Tibial nerve (tissue), 4 donors: Measurements from ENCODE around the gene PAPOLG. TPM values are rescaled to one million over a fixed set of nuclear protein-coding genes. Genes with fewer than 3 reads are reported as not detected.
A peak's percentile ranks its signal among the peaks of the same experiment; 100 is the strongest.

Experiments
- DNase-seq, 2 donors: peaks; one replicate each; pipeline ENCODE4 v3.0.0-alpha.2; 2019; ENCODE audit warnings: low spot score in 2 of 2
- H3K27ac ChIP-seq, 4 donors: fragments of 200-600 bp; sonication (generic) in 3 of 4; one replicate each; pipeline ENCODE4 v1.5.1; 2017 to 2019; ENCODE audit warnings: mild to moderate bottlenecking in 1 of 4
- H3K27me3 ChIP-seq, 2 donors: fragments of 200-600 bp; sonication (generic) in 1 of 2; one replicate each; pipeline versions ENCODE4 v1.5.1 to v1.6.0; 2017 to 2019
- H3K36me3 ChIP-seq, 3 donors: fragments of 200-600 bp; sonication (generic); one replicate each; pipeline ENCODE4 v1.5.1; 2018 to 2019
- H3K4me1 ChIP-seq, 4 donors: fragments of 200-600 bp; sonication (generic) in 3 of 4; one replicate each; pipeline ENCODE4 v1.5.1; 2017 to 2019
- H3K4me3 ChIP-seq, 4 donors: fragments of 200-600 bp; sonication (generic) in 3 of 4; one replicate each; pipeline ENCODE4 v1.5.1; 2017 to 2019; ENCODE audit warnings: mild to moderate bottlenecking in 1 of 4, moderate library complexity in 1 of 4
- H3K9me3 ChIP-seq, 4 donors: fragments of 200-600 bp; sonication (generic) in 3 of 4; one replicate each; pipeline ENCODE4 v1.5.1; 2017 to 2019
- EP300 ChIP-seq, 2 donors: sonication (generic); formaldehyde crosslinking; IDR thresholded peaks; one replicate each; pipeline ENCODE4 v1.6.1; 2017; ENCODE audit warnings: antibody characterized with exemption in 2 of 2, mild to moderate bottlenecking in 1 of 2
- POLR2A ChIP-seq, 2 donors: fragments of 450-650 bp; IDR thresholded peaks; one replicate each; pipeline ENCODE4 v1.6.1; 2017; ENCODE audit warnings: antibody characterized with exemption in 2 of 2, mild to moderate bottlenecking in 2 of 2, moderate library complexity in 2 of 2
- WGBS, 2 donors: methylation state at CpG; one replicate each; pipeline ENCODE4 v1.1.5; 2018; 5-methylcytosine and 5-hydroxymethylcytosine counted together
- total RNA-seq, 4 donors: library from RNA; depleted of rRNA; stranded (reverse); fragments of >200 nt; gene quantifications; one replicate each; pipeline ENCODE4 v1.1.0, GENCODE V29; 2016
- TF ChIP-seq, protein P1 (sequence below), 5 experiments: fragments of 200-600 bp in 3 of 5; fragments of 450-650 bp in 2 of 5; sonication (generic) in 3 of 5; IDR thresholded peaks; one replicate each; pipeline ENCODE4 v1.5.1; 2016 to 2019; ENCODE audit warnings: antibody characterized with exemption in 5 of 5, mild to moderate bottlenecking in 3 of 5, moderate library complexity in 2 of 5

PAPOLG gene
- total RNA-seq, 4 donors from 2014 or later, result 12.9 to 18.4 (median 14.8) TPM

DNA sequence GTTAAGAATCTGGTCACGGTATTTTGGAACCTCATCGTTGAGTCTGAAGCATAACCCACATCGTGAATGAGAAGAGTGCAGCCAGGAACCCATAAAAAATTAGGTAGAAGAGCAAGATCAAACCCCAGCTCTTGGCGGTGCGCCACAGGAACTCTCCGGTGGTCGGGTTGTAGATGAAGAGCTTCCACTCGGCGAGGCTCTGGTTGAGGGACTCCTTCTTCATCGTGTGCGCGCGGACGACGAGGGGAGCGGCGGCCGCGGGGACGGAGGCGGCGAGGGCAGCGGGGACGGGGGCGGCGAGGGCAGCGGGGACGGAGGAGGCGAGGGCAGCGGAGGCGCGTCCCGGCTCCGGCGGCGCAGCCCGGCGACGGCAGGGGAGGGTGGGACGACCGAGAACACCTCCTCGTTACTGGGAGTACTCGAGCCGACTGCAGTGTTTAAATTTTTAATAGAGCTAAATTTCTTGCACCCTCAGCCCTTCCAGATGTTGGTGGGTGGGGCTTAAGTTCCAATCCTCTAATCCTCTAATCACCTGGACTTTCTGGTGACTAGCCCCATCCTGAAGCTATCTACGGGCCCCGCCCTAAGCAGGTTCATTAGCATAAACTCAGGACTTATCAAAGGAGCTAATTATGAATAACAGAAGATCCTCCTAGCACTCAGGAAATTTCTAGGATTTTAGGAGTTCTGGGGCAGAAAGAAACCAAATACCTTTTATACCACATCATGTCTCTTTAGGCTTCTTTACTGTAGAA is 20.4 kb upstream of the PAPOLG start:
- no peak overlapping the region for H3K27ac ChIP-seq
- WGBS, 2 donors, result 0 to 3% methylated on average over 28 to 31 of the region's 46 CpGs

DNA sequence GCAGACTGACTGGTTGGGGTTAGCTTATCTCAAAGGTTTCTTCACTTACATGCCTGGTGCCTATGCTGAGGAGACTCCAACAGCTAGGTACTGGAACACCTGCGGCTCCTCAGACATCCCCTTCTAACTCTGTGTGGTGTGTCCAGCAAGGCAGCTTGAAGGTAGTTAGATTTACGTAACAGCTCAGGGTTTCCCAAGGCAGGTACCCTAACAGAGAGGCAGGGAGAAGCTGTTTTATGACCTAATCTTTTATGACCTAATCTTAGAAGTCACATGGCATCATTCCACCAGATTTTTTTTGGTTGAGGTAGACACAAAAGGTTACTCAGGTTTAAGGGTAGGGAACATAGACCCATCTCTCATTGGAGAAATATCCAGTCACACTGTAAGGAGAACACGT is 17.4 kb upstream of the PAPOLG start:
- Histone ChIP-seq H3K36me3 (no peaks in the 10 kb centered on the region), H3K9me3 (no peaks in the 10 kb centered on the region), H3K27ac (no peak overlapping the region), H3K4me3 (no peak overlapping the region), H3K4me1 (peaks cover 0 to 7% (median 0%) of the 10 kb centered on the region in 4 donors), H3K27me3 (peaks cover 0 to 13% of the 10 kb centered on the region in 2 donors)
- 85 to 92% methylated on average over 3 of the region's 3 CpGs for WGBS, 2 donors
- DNase-seq, result no peak
- TF ChIP-seq EP300 (IDR thresholded peaks at IDR 0.05) (no peak), POLR2A (IDR thresholded peaks at IDR 0.05) (no peak)
- TF ChIP-seq, protein P1, sequence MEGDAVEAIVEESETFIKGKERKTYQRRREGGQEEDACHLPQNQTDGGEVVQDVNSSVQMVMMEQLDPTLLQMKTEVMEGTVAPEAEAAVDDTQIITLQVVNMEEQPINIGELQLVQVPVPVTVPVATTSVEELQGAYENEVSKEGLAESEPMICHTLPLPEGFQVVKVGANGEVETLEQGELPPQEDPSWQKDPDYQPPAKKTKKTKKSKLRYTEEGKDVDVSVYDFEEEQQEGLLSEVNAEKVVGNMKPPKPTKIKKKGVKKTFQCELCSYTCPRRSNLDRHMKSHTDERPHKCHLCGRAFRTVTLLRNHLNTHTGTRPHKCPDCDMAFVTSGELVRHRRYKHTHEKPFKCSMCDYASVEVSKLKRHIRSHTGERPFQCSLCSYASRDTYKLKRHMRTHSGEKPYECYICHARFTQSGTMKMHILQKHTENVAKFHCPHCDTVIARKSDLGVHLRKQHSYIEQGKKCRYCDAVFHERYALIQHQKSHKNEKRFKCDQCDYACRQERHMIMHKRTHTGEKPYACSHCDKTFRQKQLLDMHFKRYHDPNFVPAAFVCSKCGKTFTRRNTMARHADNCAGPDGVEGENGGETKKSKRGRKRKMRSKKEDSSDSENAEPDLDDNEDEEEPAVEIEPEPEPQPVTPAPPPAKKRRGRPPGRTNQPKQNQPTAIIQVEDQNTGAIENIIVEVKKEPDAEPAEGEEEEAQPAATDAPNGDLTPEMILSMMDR (IDR thresholded peaks at IDR 0.05), result no peak

More for the DNA sequence above, 20.4 kb upstream of the PAPOLG start:
- DNase-seq, result no peak
- H3K9me3 ChIP-seq, result no peaks in the 10 kb centered on the region
- H3K27me3 ChIP-seq, result peaks cover 0 to 13% of the 10 kb centered on the region in 2 donors
- peaks cover 0 to 7% (median 0%) of the 10 kb centered on the region in 4 donors for H3K4me1 ChIP-seq
- no peaks in the 10 kb centered on the region for H3K36me3 ChIP-seq
- peak overlapping the region; percentile 4 to 47 (median 24) for H3K4me3 ChIP-seq
- TF ChIP-seq POLR2A (IDR thresholded peaks at IDR 0.05) (no peak), EP300 (IDR thresholded peaks at IDR 0.05) (no peak)

DNA sequence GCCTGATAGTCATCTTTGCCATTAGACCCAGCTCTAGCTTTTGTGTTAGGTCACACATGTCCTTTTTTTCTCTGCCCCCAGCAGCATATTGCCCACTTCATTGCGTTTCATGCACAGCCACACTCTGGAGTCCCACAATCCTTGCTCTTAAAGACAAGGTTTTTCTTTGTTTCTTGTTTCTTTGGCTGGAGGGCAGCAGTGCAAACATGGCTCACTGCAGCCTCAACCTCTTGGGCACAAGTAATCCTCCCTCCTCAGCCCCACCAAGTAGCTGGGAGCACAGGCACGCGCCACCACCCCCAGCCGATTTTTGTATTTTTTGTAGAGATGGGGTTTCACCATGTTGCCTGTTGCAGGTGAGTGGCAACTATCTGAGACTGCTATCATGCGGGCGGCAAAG is 16.9 kb upstream of the PAPOLG start:
- peaks cover 0 to 13% of the 10 kb centered on the region in 2 donors for H3K27me3 ChIP-seq
- no peak for DNase-seq
- TF ChIP-seq, protein P1 (IDR thresholded peaks at IDR 0.05), result no peak
- TF ChIP-seq POLR2A (IDR thresholded peaks at IDR 0.05) (no peak), EP300 (IDR thresholded peaks at IDR 0.05) (no peak)
- peaks cover 0 to 7% (median 0%) of the 10 kb centered on the region in 4 donors for H3K4me1 ChIP-seq
- H3K36me3 ChIP-seq, result no peaks in the 10 kb centered on the region
- 57% methylated on average over 6 of the region's 6 CpGs for WGBS, 2 donors
- H3K4me3 ChIP-seq, result no peak overlapping the region
- H3K9me3 ChIP-seq, result no peaks in the 10 kb centered on the region
- no peak overlapping the region for H3K27ac ChIP-seq

DNA sequence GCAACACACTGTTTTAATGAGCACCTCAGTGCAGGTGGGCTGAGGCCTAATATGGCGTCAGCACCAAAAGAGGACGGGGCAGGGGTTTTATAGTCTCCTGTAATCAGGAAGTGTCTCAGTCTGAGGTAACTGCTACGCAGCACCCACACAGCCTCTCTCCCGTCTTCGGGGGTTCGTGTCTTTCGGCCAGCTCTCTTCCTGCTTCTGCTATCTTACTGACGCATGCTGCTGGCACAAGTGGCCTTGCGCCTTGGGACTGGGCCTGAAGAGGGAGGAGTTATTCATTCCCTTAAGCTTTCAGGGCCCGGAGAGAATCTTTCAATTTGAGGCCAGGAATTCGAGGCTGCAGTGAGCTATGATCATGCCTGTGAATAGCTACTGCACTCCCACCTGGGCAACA is 14.5 kb upstream of the PAPOLG start:
- TF ChIP-seq EP300 (IDR thresholded peaks at IDR 0.05), result no peak
- TF ChIP-seq, protein P1 (IDR thresholded peaks at IDR 0.05), result no peak
- TF ChIP-seq POLR2A (IDR thresholded peaks at IDR 0.05), result no peak
- 85 to 87% methylated on average over 11 of the region's 11 CpGs for WGBS, 2 donors
- no peak for DNase-seq

DNA sequence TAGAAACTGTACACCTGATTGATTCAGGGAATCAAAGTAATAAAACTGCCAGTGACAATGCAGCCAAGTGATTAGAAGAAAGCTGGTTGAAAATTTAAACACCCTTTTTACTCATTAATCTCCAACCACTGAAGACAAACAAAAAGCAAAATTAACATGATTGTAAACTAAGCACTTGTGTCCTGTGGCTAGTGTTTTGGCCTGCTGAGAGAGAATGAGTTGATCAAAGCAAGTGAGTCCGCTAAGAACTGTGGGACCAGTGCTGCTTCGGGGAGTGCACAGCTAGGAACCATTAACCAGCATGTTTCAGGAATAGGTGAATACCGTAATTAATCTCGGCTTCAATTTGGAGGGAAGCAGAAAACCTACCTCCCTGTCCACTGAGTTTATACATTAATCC is 13.6 kb upstream of the PAPOLG start:
- 63 to 79% methylated on average over 4 of the region's 4 CpGs for WGBS, 2 donors
- Histone ChIP-seq H3K27me3 (peaks cover 0 to 4% of the 10 kb centered on the region in 2 donors), H3K4me3 (no peak overlapping the region), H3K4me1 (no peaks in the 10 kb centered on the region), H3K9me3 (no peaks in the 10 kb centered on the region), H3K27ac (no peak overlapping the region), H3K36me3 (no peaks in the 10 kb centered on the region)
- DNase-seq, result no peak
- TF ChIP-seq EP300 (IDR thresholded peaks at IDR 0.05) (no peak), POLR2A (IDR thresholded peaks at IDR 0.05) (no peak)
- TF ChIP-seq, protein P1 (IDR thresholded peaks at IDR 0.05), result no peak

More for the DNA sequence above, 14.5 kb upstream of the PAPOLG start:
- peaks cover 0 to 8% of the 10 kb centered on the region in 2 donors for H3K27me3 ChIP-seq
- no peaks in the 10 kb centered on the region for H3K4me1 ChIP-seq
- H3K4me3 ChIP-seq, result no peak overlapping the region
- no peaks in the 10 kb centered on the region for H3K36me3 ChIP-seq
- H3K27ac ChIP-seq, result no peak overlapping the region
- H3K9me3 ChIP-seq, result no peaks in the 10 kb centered on the region
